ENCODE results near the gene EXOC6B. TPM values are rescaled to one million over a fixed set of nuclear protein-coding genes. Genes with fewer than 3 reads are reported as not detected.
A peak's percentile ranks its signal among the peaks of the same experiment; 100 is the strongest.

The EXOC6B gene
- total RNA-seq, 4 donors from 2014 or later = 21.0 to 57.7 (median 36.1) TPM

DNA sequence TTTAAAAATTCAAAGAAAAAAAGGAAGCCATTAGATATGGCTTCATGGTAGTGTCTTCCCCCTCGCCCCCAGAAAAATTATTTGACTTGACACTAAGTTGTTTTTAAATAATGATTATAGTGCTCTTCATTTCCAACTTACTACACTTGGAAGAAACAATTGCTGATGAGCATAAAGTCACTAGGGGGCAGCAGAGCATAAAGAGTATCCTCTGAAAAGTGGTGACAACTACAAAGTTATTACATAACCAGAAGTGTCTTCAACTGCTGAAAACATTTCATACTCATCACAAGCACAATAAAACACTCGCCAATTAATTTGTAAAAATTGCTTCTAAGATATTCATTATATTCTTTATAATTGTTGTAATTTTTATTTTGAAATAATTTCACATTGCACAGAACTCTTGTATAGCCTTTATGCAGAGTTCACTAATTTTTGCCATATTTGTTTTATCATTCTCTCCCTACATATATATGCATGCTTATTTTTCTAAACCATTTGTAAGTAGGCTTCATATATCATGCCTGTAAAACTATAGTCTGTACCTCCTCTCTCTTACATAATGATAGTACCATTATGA lies 54.9 kb downstream of the EXOC6B start:
- H3K4me1 ChIP-seq = peaks cover 0 to 2% (median under 1%) of the 10 kb centered on the region in 3 donors
- no peak for DNase-seq
- H3K36me3 ChIP-seq = no peaks in the 10 kb centered on the region
- WGBS, 2 donors = 0 to 2% methylated on average over 2 of the region's 2 CpGs
- TF ChIP-seq, protein P1, sequence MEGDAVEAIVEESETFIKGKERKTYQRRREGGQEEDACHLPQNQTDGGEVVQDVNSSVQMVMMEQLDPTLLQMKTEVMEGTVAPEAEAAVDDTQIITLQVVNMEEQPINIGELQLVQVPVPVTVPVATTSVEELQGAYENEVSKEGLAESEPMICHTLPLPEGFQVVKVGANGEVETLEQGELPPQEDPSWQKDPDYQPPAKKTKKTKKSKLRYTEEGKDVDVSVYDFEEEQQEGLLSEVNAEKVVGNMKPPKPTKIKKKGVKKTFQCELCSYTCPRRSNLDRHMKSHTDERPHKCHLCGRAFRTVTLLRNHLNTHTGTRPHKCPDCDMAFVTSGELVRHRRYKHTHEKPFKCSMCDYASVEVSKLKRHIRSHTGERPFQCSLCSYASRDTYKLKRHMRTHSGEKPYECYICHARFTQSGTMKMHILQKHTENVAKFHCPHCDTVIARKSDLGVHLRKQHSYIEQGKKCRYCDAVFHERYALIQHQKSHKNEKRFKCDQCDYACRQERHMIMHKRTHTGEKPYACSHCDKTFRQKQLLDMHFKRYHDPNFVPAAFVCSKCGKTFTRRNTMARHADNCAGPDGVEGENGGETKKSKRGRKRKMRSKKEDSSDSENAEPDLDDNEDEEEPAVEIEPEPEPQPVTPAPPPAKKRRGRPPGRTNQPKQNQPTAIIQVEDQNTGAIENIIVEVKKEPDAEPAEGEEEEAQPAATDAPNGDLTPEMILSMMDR (IDR thresholded peaks at IDR 0.05) = peak; percentile 56 to 90 (median 84)
- no peak for TF ChIP-seq POLR2A (IDR thresholded peaks at IDR 0.05)
- intact Hi-C loops (cut with DNase I) = loop anchor here (2.0 kb wide), 1 partner anchor 92 kb away; no protein-coding TSS in a partner anchor
- H3K4me3 ChIP-seq = no peak overlapping the region
- H3K9me3 ChIP-seq = no peaks in the 10 kb centered on the region
- H3K27ac ChIP-seq = no peak overlapping the region
- no peaks in the 10 kb centered on the region for H3K27me3 ChIP-seq

DNA sequence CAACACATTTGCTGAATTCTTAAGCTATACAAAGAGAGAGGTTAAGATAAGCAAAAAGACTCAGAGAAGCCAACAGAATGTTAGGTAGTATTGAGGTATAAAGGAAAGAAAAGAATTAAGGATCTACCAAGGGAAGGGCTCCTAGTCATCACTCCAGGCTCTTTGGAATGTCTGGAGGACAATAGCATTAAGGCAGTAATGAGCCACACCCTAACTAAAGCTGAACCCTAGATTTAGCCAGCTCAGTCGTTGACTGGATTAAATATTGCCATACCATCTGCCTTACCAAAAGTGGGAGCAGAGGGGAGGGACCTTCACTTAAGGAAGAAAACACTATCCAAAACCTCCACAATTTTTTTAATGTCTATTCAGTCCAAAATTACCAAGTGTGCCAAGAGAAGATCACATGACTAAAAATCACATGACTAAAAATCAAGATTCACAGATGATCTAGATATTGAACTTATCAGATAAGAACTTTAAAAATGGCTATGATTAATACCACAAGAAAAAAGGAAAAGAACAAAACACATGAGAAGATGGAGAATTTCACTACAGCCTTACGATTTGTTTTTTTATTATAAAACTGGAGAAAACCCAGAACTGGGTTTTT lies 59.7 kb downstream of the EXOC6B start:
- DNase-seq = no peak
- Histone ChIP-seq H3K9me3 (peaks cover 0 to 20% (median 14%) of the 10 kb centered on the region in 3 donors), H3K27ac (peak overlapping the region in 2 of 4 donors; percentile 16 to 38), H3K36me3 (peaks cover 0 to 16% (median 0%) of the 10 kb centered on the region in 3 donors), H3K4me3 (no peak overlapping the region), H3K4me1 (peaks cover 0 to 9% (median 7%) of the 10 kb centered on the region in 3 donors), H3K27me3 (no peaks in the 10 kb centered on the region)
- TF ChIP-seq, protein P1 (IDR thresholded peaks at IDR 0.05) = no peak
- no peak for TF ChIP-seq POLR2A (IDR thresholded peaks at IDR 0.05)
- 64 to 70% methylated on average over 2 of the region's 2 CpGs for WGBS, 2 donors
- intact Hi-C loops (cut with DNase I) = no loop called here

DNA sequence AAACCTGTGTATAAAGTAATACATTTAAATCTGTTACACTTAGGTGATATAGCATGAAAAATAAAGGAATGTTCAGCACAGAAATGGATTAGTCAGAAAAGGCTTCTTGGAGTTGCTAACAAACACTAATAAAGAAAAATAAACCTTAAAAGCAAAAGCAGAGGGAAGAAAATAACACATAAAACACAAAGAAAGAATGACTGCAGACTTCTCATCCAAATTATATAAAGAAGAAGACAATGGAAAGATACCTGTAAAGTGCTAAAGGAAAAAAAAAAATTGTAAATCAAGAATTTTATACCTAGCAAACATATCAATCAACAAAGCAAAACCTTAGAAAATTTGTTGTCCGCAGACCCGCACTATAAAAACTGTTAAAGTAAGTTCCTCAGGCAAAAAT lies 63.6 kb downstream of the EXOC6B start:
- intact Hi-C loops (cut with DNase I) = no loop called here
- 92 to 100% methylated on average over 2 of the region's 2 CpGs for WGBS, 2 donors
- TF ChIP-seq, protein P1 (IDR thresholded peaks at IDR 0.05) = no peak
- no peak for TF ChIP-seq POLR2A (IDR thresholded peaks at IDR 0.05)
- peaks cover 0 to 24% (median 14%) of the 10 kb centered on the region in 3 donors for H3K9me3 ChIP-seq
- H3K27ac ChIP-seq = no peak overlapping the region
- H3K4me3 ChIP-seq = no peak overlapping the region
- DNase-seq = no peak
- no peaks in the 10 kb centered on the region for H3K27me3 ChIP-seq
- peaks cover 0 to 22% (median 0%) of the 10 kb centered on the region in 3 donors for H3K36me3 ChIP-seq
- peaks cover 0 to 14% (median 7%) of the 10 kb centered on the region in 3 donors for H3K4me1 ChIP-seq

DNA sequence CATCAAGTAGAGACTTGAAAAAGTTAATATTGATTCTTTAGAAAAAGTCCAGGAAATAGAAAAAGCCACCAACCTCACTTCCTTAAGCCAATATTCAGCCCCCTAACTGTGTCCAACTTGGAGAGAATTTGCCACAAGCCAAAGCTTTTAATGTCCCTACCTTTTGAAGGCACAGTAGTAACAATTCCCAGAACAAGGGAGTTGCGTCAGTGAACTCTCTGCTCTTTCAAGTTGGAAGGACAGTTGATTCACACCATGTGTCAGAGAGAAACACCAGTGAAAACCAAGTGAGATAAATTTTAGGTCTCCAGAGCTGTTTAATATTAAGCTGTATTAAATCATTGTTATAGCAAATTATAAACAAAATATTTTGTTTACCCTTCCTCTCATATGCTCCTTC lies 66.1 kb downstream of the EXOC6B start:
- H3K27me3 ChIP-seq = no peaks in the 10 kb centered on the region
- 100% methylated on average over 1 of the region's 1 CpG for WGBS, 2 donors
- intact Hi-C loops (cut with DNase I) = no loop called here
- H3K4me3 ChIP-seq = no peak overlapping the region
- peaks cover 0 to 24% (median 14%) of the 10 kb centered on the region in 3 donors for H3K9me3 ChIP-seq
- TF ChIP-seq, protein P1 (IDR thresholded peaks at IDR 0.05) = no peak
- TF ChIP-seq POLR2A (IDR thresholded peaks at IDR 0.05) = no peak
- H3K4me1 ChIP-seq = peaks cover 0 to 17% (median 0%) of the 10 kb centered on the region in 3 donors
- DNase-seq = no peak
- H3K27ac ChIP-seq = no peak overlapping the region
- peaks cover 0 to 22% (median 0%) of the 10 kb centered on the region in 3 donors for H3K36me3 ChIP-seq

DNA sequence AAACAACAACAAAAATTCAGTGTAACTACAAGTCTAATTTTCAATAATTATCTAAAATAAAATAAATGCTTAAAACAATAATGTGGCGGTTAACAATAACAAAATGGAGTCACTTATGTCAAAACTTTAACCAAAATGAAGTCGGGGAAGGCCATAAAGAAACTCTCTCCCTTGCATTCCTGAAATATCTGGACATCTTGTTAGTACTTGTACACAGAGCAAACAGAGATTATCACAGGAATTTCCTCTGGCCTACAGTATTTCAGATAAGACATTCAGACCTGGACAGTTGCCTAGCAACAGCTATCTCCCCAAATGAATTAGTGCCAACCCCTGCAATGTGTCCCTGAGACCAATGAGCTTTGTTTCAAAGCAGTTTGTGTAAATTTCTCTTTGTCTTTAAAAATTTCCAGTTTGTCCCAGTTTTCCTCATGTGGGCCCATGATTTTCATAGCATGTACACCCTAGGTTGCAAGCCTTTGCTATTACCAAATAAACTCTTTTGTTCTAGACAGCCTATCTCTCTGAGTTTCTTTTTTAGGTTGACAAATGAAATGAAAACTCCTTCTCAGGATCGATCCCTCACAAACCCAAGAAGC lies 68.6 kb downstream of the EXOC6B start:
- Histone ChIP-seq H3K4me1 (peaks cover 0 to 17% (median 0%) of the 10 kb centered on the region in 3 donors), H3K27ac (no peak overlapping the region), H3K36me3 (peaks cover 0 to 15% (median 0%) of the 10 kb centered on the region in 3 donors), H3K4me3 (no peak overlapping the region), H3K27me3 (no peaks in the 10 kb centered on the region), H3K9me3 (peaks cover 0 to 15% (median 8%) of the 10 kb centered on the region in 3 donors)
- TF ChIP-seq, protein P1 (IDR thresholded peaks at IDR 0.05) = no peak
- TF ChIP-seq POLR2A (IDR thresholded peaks at IDR 0.05) = no peak
- 57 to 63% methylated on average over 3 of the region's 3 CpGs for WGBS, 2 donors
- DNase-seq = no peak
- intact Hi-C loops (cut with DNase I) = no loop called here

All from esophagus squamous epithelium (tissue), 5 donors.